Lower leg skin (tissue), 4 donors: ENCODE data around the gene LDLR. TPM values are rescaled to one million over a fixed set of nuclear protein-coding genes. Genes with fewer than 3 reads are reported as not detected.
"Not testable (repeated sequence)": the region's sequence is repeated elsewhere in the genome, so short reads cannot be mapped to it uniquely, and the experiment has no call there.

Source experiments
- DNase-seq, 2 donors: peaks; one replicate each; pipeline ENCODE4 v3.0.0-alpha.2; 2019; ENCODE audit warnings: low spot score in 2 of 2
- H3K4me3 ChIP-seq: fragments of 200-600 bp; sonication (generic); 2 replicates; pipeline ENCODE4 v1.5.1; 2017; ENCODE audit warnings: mild to moderate bottlenecking, low read depth; ENCODE audit not compliant: poor library complexity, severe bottlenecking
- POLR2A ChIP-seq, 2 donors: fragments of 450-650 bp; IDR thresholded peaks; one replicate each; pipeline ENCODE4 v1.6.1; 2016 to 2017; ENCODE audit warnings: antibody characterized with exemption in 2 of 2, mild to moderate bottlenecking in 1 of 2, moderate library complexity in 1 of 2
- WGBS, 2 donors: methylation state at CpG; one replicate each; pipeline ENCODE4 v1.1.5; 2018; 5-methylcytosine and 5-hydroxymethylcytosine counted together
- intact Hi-C: fragments of 100-400 bp; cut with DNase I; formaldehyde crosslinking; loops from one replicate; pipeline ENCODE4 v1.15.0; 2023; ENCODE audit warnings: low total_unique reads
- total RNA-seq, 4 donors: library from RNA; depleted of rRNA; stranded (reverse); fragments of >200 nt; gene quantifications; one replicate each; pipeline ENCODE4 v1.1.0, GENCODE V29; 2016
- TF ChIP-seq, protein P1 (sequence below), 3 donors: fragments of 450-650 bp; IDR thresholded peaks; one replicate each; pipeline ENCODE4 v1.5.1; 2016; ENCODE audit warnings: antibody characterized with exemption in 3 of 3, mild to moderate bottlenecking in 3 of 3, moderate library complexity in 2 of 3

The LDLR gene
- total RNA-seq, 4 donors from 2014 or later, result 48.7 to 62.8 (median 58.7) TPM

- 95% methylated on average over 23 to 27 of the region's 27 CpGs for WGBS, 2 donors
- TF ChIP-seq, protein P1, sequence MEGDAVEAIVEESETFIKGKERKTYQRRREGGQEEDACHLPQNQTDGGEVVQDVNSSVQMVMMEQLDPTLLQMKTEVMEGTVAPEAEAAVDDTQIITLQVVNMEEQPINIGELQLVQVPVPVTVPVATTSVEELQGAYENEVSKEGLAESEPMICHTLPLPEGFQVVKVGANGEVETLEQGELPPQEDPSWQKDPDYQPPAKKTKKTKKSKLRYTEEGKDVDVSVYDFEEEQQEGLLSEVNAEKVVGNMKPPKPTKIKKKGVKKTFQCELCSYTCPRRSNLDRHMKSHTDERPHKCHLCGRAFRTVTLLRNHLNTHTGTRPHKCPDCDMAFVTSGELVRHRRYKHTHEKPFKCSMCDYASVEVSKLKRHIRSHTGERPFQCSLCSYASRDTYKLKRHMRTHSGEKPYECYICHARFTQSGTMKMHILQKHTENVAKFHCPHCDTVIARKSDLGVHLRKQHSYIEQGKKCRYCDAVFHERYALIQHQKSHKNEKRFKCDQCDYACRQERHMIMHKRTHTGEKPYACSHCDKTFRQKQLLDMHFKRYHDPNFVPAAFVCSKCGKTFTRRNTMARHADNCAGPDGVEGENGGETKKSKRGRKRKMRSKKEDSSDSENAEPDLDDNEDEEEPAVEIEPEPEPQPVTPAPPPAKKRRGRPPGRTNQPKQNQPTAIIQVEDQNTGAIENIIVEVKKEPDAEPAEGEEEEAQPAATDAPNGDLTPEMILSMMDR (IDR thresholded peaks at IDR 0.05), result no peak
- no peak for TF ChIP-seq POLR2A (IDR thresholded peaks at IDR 0.05)
- H3K4me3 ChIP-seq, result no peak overlapping the region
- DNase-seq, result no peak
- intact Hi-C loops, result no loop called here
Measured at GRCh38 chr19:11174336-11174735, 85.1 kb downstream of the LDLR start.

DNA sequence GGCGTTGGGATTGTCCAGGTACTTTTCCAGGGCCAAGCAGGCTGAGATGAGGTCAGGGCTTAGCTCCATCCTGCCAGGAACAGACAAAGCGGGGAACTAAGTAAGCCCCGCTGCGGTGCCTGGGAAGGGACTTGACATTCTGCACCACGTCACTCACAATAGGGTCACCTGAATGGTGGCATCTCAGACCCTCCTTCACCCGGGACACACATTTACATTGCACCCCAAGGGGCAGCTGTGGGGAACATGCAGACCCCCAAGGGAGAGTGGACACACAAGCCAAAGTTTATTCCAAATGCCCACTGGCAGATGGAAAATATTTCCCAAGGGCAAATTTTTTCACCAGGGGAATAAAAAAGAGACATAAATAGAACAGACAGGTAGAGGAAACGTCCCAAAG is 86.7 kb downstream of the LDLR start:
- TF ChIP-seq POLR2A (IDR thresholded peaks at IDR 0.05), result no peak
- TF ChIP-seq, protein P1 (IDR thresholded peaks at IDR 0.05), result no peak
- H3K4me3 ChIP-seq, result no peak overlapping the region
- 88 to 92% methylated on average over 7 of the region's 7 CpGs for WGBS, 2 donors
- intact Hi-C loops, result no loop called here
- DNase-seq, result no peak

DNA sequence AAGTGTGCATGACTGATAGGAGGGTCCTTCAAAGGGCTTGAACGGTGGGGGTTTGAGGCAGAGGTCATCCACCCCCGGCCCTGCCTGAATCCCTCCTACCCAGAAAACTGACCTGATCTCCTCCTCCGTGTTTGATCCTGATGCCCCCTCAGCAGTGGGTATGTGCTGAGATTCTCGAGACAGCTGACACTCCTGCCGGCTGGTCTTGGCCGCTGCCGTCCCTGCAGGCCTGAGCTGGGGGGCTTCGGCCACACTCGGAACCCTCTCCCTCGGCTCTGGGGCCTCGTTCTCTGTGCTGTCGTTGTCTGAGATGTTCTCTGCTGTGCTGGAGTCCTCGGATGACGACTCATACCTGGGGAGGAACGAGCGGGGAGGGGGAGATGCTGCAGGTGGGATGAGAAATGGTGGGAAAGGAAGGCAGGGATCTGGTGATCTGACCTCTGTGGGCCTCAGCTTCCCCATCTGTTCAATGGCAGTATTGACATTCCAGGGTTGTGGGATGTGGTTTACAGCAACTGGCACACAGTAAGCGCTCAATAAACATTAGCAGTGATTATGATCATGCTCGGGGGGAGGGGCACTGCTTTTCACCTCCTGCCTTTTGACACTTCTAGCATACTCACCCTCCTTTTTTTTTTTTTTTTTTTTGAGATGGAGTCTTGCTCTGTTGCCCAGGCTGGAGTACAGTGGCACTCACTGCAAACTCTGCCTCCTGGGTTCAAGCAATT is 87.4 kb downstream of the LDLR start:
- 90 to 92% methylated on average over 18 of the region's 18 CpGs for WGBS, 2 donors
- no peak for TF ChIP-seq POLR2A (IDR thresholded peaks at IDR 0.05)
- TF ChIP-seq, protein P1 (IDR thresholded peaks at IDR 0.05), result no peak
- intact Hi-C loops, result no loop called here
- no peak for DNase-seq
- H3K4me3 ChIP-seq, result no peak overlapping the region

- 95% methylated on average over 9 of the region's 9 CpGs for WGBS, 2 donors
Measured at GRCh38 chr19:11177592-11177991, 88.3 kb downstream of the LDLR start.

GRCh38 chr19:11179145-11179465 is 89.8 kb downstream of the LDLR start:
- intact Hi-C loops, DNase-seq, H3K4me3 ChIP-seq: not testable (repeated sequence)
- WGBS, 2 donors, result 82 to 87% methylated on average over 9 of the region's 9 CpGs

More at GRCh38 chr19:11177592-11177991, 88.3 kb downstream of the LDLR start:
- intact Hi-C loops, result no loop called here
- H3K4me3 ChIP-seq, result no peak overlapping the region
- DNase-seq, result no peak
- TF ChIP-seq, protein P1 (IDR thresholded peaks at IDR 0.05), result no peak
- no peak for TF ChIP-seq POLR2A (IDR thresholded peaks at IDR 0.05)

- TF ChIP-seq, protein P1 (IDR thresholded peaks at IDR 0.05), result no peak
- TF ChIP-seq POLR2A (IDR thresholded peaks at IDR 0.05), result no peak
- H3K4me3 ChIP-seq, result no peak overlapping the region
- WGBS, 2 donors, result 53 to 62% methylated on average over 11 of the region's 11 CpGs
- no peak for DNase-seq
- intact Hi-C loops, result no loop called here
Measured at GRCh38 chr19:11179716-11180297, 90.5 kb downstream of the LDLR start.
